HepG2 (cell line): Measurements from ENCODE around the gene MYOT. TPM values are rescaled to one million over a fixed set of nuclear protein-coding genes. Genes with fewer than 3 reads are reported as not detected.
A peak's percentile ranks its signal among the peaks of the same experiment; 100 is the strongest.

Experiments used
- BCL6 ChIP-seq: IDR thresholded peaks from 2 replicates; pipeline ENCODE4 v1.6.1; 2016; ENCODE audit warnings: missing genetic modification reagents, missing compliant biosample characterization
- CBX1 ChIP-seq: IDR thresholded peaks from one replicate; pipeline ENCODE4 v1.6.1; 2016; ENCODE audit warnings: antibody characterized with exemption, low read depth
- FOXP4 ChIP-seq: sonication (generic); formaldehyde crosslinking; IDR thresholded peaks from 2 replicates; pipeline ENCODE4 v1.4.0; 2020; ENCODE audit warnings: missing genetic modification reagents
- HOMEZ ChIP-seq: IDR thresholded peaks from 2 replicates; pipeline ENCODE4 v1.6.1; 2016; ENCODE audit warnings: low read depth
- KLF13 ChIP-seq: sonication (generic); formaldehyde crosslinking; IDR thresholded peaks from 2 replicates; pipeline ENCODE4 v1.4.0; 2020; ENCODE audit warnings: mild to moderate bottlenecking, missing genetic modification reagents
- MLXIP ChIP-seq: sonication (generic); formaldehyde crosslinking; IDR thresholded peaks from 2 replicates; pipeline ENCODE4 v1.9.0; 2021; ENCODE audit warnings: missing genetic modification reagents, borderline replicate concordance
- NCOR1 ChIP-seq: fragments of 200-600 bp; sonication (generic); IDR thresholded peaks from 2 replicates; pipeline ENCODE4 v1.7.0; 2017; ENCODE audit warnings: antibody characterized with exemption, low read length, borderline replicate concordance
- NR2F2 ChIP-seq: IDR thresholded peaks from 2 replicates; pipeline ENCODE4 v1.6.1; 2012; ENCODE audit warnings: low read depth, inconsistent platforms, borderline replicate concordance
- SAP130 ChIP-seq: IDR thresholded peaks from 2 replicates; pipeline ENCODE4 v1.6.1; 2016; ENCODE audit warnings: low read depth
- SRY ChIP-seq: sonication (generic); formaldehyde crosslinking; IDR thresholded peaks from 2 replicates; pipeline ENCODE4 v1.8.0; 2022; ENCODE audit warnings: mild to moderate bottlenecking, missing genetic modification reagents
- SUZ12 ChIP-seq: fragments of 150-350 bp; IDR thresholded peaks from 2 replicates; pipeline ENCODE4 v1.6.1; 2014; ENCODE audit warnings: low read depth, low read length
- YEATS2 ChIP-seq: sonication (generic); formaldehyde crosslinking; IDR thresholded peaks from 2 replicates; pipeline ENCODE4 v1.4.0; 2020; ENCODE audit warnings: missing genetic modification reagents, borderline replicate concordance
- ZFP1 ChIP-seq: IDR thresholded peaks from 2 replicates; pipeline ENCODE4 v1.6.1; 2016
- ZFY ChIP-seq: sonication (generic); formaldehyde crosslinking; IDR thresholded peaks from 2 replicates; pipeline ENCODE4 v1.4.0; 2020; ENCODE audit warnings: missing genetic modification reagents
- ZNF10 ChIP-seq: sonication (generic); formaldehyde crosslinking; IDR thresholded peaks from 2 replicates; pipeline ENCODE4 v1.4.0; 2020; ENCODE audit warnings: mild to moderate bottlenecking, low read depth, missing genetic modification reagents, borderline replicate concordance
- ZNF121 ChIP-seq: sonication (generic); formaldehyde crosslinking; IDR thresholded peaks from 2 replicates; pipeline ENCODE4 v1.5.0; 2020; ENCODE audit warnings: mild to moderate bottlenecking, missing genetic modification reagents
- ZNF205 ChIP-seq: IDR thresholded peaks from 2 replicates; pipeline ENCODE4 v1.6.1; 2018; ENCODE audit warnings: missing biosample characterization, missing genetic modification reagents
- ZNF260 ChIP-seq: sonication (generic); formaldehyde crosslinking; IDR thresholded peaks from 2 replicates; pipeline ENCODE4 v1.4.0; 2020; ENCODE audit warnings: missing genetic modification reagents, low read depth, mild to moderate bottlenecking, borderline replicate concordance
- ZNF292 ChIP-seq: sonication (generic); formaldehyde crosslinking; IDR thresholded peaks from 2 replicates; pipeline ENCODE4 v1.8.1; 2022; ENCODE audit warnings: mild to moderate bottlenecking, low read depth, missing genetic modification reagents, borderline replicate concordance
- ZNF362 ChIP-seq: sonication (generic); formaldehyde crosslinking; IDR thresholded peaks from 2 replicates; pipeline ENCODE4 v1.4.0; 2020; ENCODE audit warnings: missing genetic modification reagents, mild to moderate bottlenecking, borderline replicate concordance
- ZNF556 ChIP-seq: sonication (generic); formaldehyde crosslinking; IDR thresholded peaks from 2 replicates; pipeline ENCODE4 v1.4.0; 2020; ENCODE audit warnings: mild to moderate bottlenecking, missing genetic modification reagents, borderline replicate concordance
- ZNF598 ChIP-seq: sonication (generic); formaldehyde crosslinking; IDR thresholded peaks from 2 replicates; pipeline ENCODE4 v1.5.1; 2020; ENCODE audit warnings: mild to moderate bottlenecking, missing genetic modification reagents, borderline replicate concordance
- ZNF761 ChIP-seq: sonication (generic); formaldehyde crosslinking; conservative IDR thresholded peaks from 2 replicates; pipeline ENCODE4 v1.4.0; 2020; ENCODE audit warnings: mild to moderate bottlenecking, missing genetic modification reagents
- ZNF792 ChIP-seq: IDR thresholded peaks from 2 replicates; pipeline ENCODE4 v1.6.1; 2016
- polyA plus RNA-seq, 8 experiments: library from polyadenylated mRNA; depleted of rRNA in 3 of 8; stranded (reverse) in 7 of 8; unstranded in 1 of 8; fragments of >200 nt; fragmentation: Illumina TruSeq in 4 of 8; extraction: Trizol in 4 of 8; gene quantifications; 2 replicates each; pipeline versions ENCODE4 v1.2.1 to v1.2.3, GENCODE V29; 2011 to 2016; ENCODE audit warnings: low read depth in 4 of 8, missing spikeins in 1 of 8, mixed read lengths in 1 of 8; ENCODE audit not compliant: insufficient read depth in 1 of 8
- total RNA-seq, 5 experiments: library from RNA; depleted of rRNA; stranded (reverse); fragments of >200 nt; fragmentation: Illumina TruSeq; extraction: Trizol; gene quantifications; 2 replicates each; pipeline ENCODE4 v1.2.3, GENCODE V29; 2016; ENCODE audit warnings: low read depth in 1 of 5

MYOT gene
- total and polyA plus RNA-seq, 2 of the 13 experiments (the other 11 are each of a cell fraction or from before 2014, with no cell fraction given): not detected

GRCh38 chr5:137899493-137899892 lies 31.8 kb downstream of the MYOT start (continued):
- TF ChIP-seq HOMEZ (CRISPR knock-in tag): 0 out of 2 replicates have a peak, but pooled peaks have one; percentile 13
- TF ChIP-seq ZNF792 (CRISPR knock-in tag): no peak
- TF ChIP-seq ZNF205 (CRISPR knock-in tag): no peak
- TF ChIP-seq ZNF556: no peak
- peak; percentile 79; the same call in 1 of the 2 replicates for TF ChIP-seq NCOR1
- TF ChIP-seq NR2F2: peak; percentile 67
- TF ChIP-seq KLF13: no peak
- TF ChIP-seq YEATS2: no peak
- no peak for TF ChIP-seq SUZ12
- no peak for TF ChIP-seq SRY (CRISPR knock-in tag)
- TF ChIP-seq ZNF598 (CRISPR knock-in tag): no peak
- no peak for TF ChIP-seq ZNF260 (CRISPR knock-in tag)
- TF ChIP-seq SAP130 (CRISPR knock-in tag): peak; percentile 39; the same call in 1 of the 2 replicates
- peak; percentile 91 for TF ChIP-seq ZNF362 (CRISPR knock-in tag)
- no peak for TF ChIP-seq CBX1
- TF ChIP-seq FOXP4: peak; percentile 69
- no peak for TF ChIP-seq ZFY (CRISPR knock-in tag)
- TF ChIP-seq BCL6 (CRISPR knock-in tag): peak; percentile 81
- no peak for TF ChIP-seq MLXIP (CRISPR knock-in tag)
- no peak for TF ChIP-seq ZNF121 (CRISPR knock-in tag)
- TF ChIP-seq ZNF761 (CRISPR knock-in tag): 0 out of 2 replicates have a peak, but pooled peaks have one; percentile 44
- TF ChIP-seq ZNF10: no peak
- TF ChIP-seq ZNF292: no peak
- TF ChIP-seq ZFP1 (CRISPR knock-in tag): no peak
